ENCODE results near the gene CYB5D1.

Gene CYB5D1

GRCh38 chr17:7833795-7834541 lies 23.8 kb upstream of the CYB5D1 start, which contains the start of gene KDM6B:
TSS of gene KDM6B (plus strand) at chr17:7834217. CDS start at chr17:7845555, 11,338 bp downstream.
- peak; percentile 85 for DNase-seq (ENCODE audit: low read depth)

GRCh38 chr17:7834542-7834956 lies 23.3 kb upstream of the CYB5D1 start:
- DNase-seq (ENCODE audit: low read depth), result no peak

- DNase-seq (ENCODE audit: low read depth), result peak; percentile 89
These were observed 22.6 kb upstream of the CYB5D1 start for GRCh38 chr17:7834957-7835813.

- peak; percentile 46 for DNase-seq (ENCODE audit: low read depth)
These were observed 21.8 kb upstream of the CYB5D1 start for GRCh38 chr17:7835814-7836595.

- DNase-seq (ENCODE audit: low read depth), result peak; percentile 69
These were observed 21.0 kb upstream of the CYB5D1 start for GRCh38 chr17:7836596-7837407.

GRCh38 chr17:7837408-7838088 lies 20.3 kb upstream of the CYB5D1 start:
- no peak for DNase-seq (ENCODE audit: low read depth)

- DNase-seq (ENCODE audit: low read depth), result no peak
These were observed 19.4 kb upstream of the CYB5D1 start for GRCh38 chr17:7838090-7839075.

- no peak for DNase-seq (ENCODE audit: low read depth)
These were observed 18.5 kb upstream of the CYB5D1 start for GRCh38 chr17:7839190-7839875.

GRCh38 chr17:7839876-7840261 lies 17.9 kb upstream of the CYB5D1 start:
- no peak for DNase-seq (ENCODE audit: low read depth)

- no peak for DNase-seq (ENCODE audit: low read depth)
These were observed 17.4 kb upstream of the CYB5D1 start for GRCh38 chr17:7840441-7840840.

GRCh38 chr17:7840875-7841274 lies 16.9 kb upstream of the CYB5D1 start:
- DNase-seq (ENCODE audit: low read depth), result no peak

- DNase-seq (ENCODE audit: low read depth), result peak; percentile 92
These were observed 16.3 kb upstream of the CYB5D1 start for GRCh38 chr17:7841396-7841914.

- DNase-seq (ENCODE audit: low read depth), result peak; percentile 80
These were observed 15.9 kb upstream of the CYB5D1 start for GRCh38 chr17:7841915-7842379.

GRCh38 chr17:7842380-7843256 lies 15.2 kb upstream of the CYB5D1 start:
- peak; percentile 92 for DNase-seq (ENCODE audit: low read depth)

GRCh38 chr17:7843257-7843535 lies 14.6 kb upstream of the CYB5D1 start:
- DNase-seq (ENCODE audit: low read depth), result no peak

- DNase-seq (ENCODE audit: low read depth), result peak; percentile 83
These were observed 14.1 kb upstream of the CYB5D1 start for GRCh38 chr17:7843536-7844291.

All from activated T-cell treated with anti-CD3 and anti-CD28 coated beads for 48 hours (primary cell).